Measurements from ENCODE around the gene LRRC59.

Gene LRRC59

DNA sequence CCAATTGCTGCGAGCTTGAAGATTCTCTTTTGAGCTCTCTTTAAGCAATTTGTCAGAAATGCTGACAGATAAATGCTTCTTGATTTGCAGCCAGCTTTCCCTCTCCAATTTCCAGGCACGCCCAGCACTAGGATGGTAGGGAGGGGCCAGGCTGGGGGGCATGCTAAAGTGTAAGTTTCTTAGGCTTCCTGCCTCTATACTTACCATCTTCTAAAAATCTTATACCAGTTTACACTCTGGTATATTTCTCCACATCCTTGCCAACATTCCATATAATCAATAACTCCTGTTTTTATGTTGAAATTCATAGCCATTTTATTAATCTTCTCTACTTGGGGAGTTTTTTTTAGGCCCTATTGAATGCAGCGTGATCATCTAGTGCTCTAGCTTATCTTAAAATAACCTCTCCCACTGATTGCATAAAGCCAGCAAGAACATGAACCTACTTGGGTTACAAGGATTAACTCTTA is 46.2 kb upstream of the LRRC59 start:
- TF ChIP-seq EZH2phosphoT487 (conservative IDR thresholded peaks at IDR 0.05; ENCODE audit: low read length), result no peak
- TF ChIP-seq, protein P1, sequence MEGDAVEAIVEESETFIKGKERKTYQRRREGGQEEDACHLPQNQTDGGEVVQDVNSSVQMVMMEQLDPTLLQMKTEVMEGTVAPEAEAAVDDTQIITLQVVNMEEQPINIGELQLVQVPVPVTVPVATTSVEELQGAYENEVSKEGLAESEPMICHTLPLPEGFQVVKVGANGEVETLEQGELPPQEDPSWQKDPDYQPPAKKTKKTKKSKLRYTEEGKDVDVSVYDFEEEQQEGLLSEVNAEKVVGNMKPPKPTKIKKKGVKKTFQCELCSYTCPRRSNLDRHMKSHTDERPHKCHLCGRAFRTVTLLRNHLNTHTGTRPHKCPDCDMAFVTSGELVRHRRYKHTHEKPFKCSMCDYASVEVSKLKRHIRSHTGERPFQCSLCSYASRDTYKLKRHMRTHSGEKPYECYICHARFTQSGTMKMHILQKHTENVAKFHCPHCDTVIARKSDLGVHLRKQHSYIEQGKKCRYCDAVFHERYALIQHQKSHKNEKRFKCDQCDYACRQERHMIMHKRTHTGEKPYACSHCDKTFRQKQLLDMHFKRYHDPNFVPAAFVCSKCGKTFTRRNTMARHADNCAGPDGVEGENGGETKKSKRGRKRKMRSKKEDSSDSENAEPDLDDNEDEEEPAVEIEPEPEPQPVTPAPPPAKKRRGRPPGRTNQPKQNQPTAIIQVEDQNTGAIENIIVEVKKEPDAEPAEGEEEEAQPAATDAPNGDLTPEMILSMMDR (IDR thresholded peaks at IDR 0.05; ENCODE audit: insufficient read depth, low read length, poor library complexity, severe bottlenecking), result no peak
- Histone ChIP-seq H3K36me3 (ENCODE audit: low read length) (no peaks in the 10 kb centered on the region), H4K20me1 (ENCODE audit: low read depth, low read length) (no peaks in the 10 kb centered on the region), H3K27ac (ENCODE audit: low read depth, low read length) (no peak overlapping the region), H3K9me3 (ENCODE audit: insufficient read depth, low read length) (no peaks in the 10 kb centered on the region), H3K79me2 (ENCODE audit: insufficient read depth, low read length) (no peaks in the 10 kb centered on the region), H3K4me3 (ENCODE audit: insufficient read depth, low read length, poor library complexity, severe bottlenecking) (no peak overlapping the region), H3K4me2 (ENCODE audit: low read depth, low read length, poor library complexity, severe bottlenecking) (no peak overlapping the region), H3K9ac (ENCODE audit: low read length) (no peak overlapping the region), H3F3A (ENCODE audit: insufficient read depth) (no peaks in the 10 kb centered on the region), H2AFZ (ENCODE audit: low read depth, low read length, severe bottlenecking) (no peak overlapping the region), H3K27me3 (ENCODE audit: low read length) (no peaks in the 10 kb centered on the region), H3K9me2 (replicated peaks; ENCODE audit: insufficient read depth, low read length) (no peaks in the 10 kb centered on the region)

DNA sequence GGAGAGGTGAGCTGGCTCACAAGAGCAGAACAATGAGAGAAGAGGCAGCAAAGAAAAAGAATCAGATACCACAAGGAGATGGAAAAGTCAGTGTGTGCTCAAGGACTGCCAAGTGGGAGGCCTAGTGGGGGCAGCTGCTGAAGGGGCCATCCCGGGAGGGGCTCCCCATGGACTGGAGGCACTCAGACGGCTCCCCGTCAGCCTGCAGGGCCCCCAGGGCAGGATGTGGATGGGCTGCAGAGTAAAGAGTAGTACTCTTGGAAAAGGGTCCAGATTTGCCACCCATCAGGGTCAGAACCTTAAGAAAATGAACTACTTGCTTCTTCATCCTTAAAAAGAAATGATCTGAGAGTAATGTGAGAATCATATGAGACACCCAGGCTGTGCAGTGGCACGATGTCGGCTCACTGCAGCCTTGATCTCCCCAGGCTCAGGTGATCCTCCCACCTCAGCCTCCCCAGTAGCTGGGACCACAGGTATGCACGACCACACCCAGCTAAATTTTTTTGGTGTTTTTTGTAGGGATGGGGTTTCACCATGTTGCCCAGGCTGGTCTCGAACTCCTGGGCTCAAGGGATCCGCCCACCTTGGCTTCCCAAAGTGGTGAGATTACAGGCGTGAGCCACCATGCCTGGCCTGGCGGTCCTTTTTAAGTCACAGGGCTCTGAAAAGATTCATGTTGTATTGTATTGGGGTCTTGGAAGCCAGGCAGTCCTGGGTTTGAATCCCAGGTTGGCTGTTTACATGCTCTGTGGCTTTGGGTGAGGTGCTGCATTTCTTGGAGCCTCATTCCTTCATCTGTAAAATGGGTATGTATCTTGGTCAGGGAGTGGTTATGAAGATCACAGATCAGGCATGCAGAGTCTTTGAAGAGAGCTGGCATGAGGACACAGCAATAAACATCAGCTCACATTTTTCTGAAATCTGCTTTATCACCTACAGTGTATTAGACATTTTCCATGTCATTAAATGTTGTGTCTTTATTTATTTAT is 43.8 kb upstream of the LRRC59 start:
- no peaks in the 10 kb centered on the region for H3K36me3 ChIP-seq (ENCODE audit: low read length)
- H3K4me3 ChIP-seq (ENCODE audit: insufficient read depth, low read length, poor library complexity, severe bottlenecking), result no peak overlapping the region
- H3K27me3 ChIP-seq (ENCODE audit: low read length), result no peaks in the 10 kb centered on the region
- H3K27ac ChIP-seq (ENCODE audit: low read depth, low read length), result no peak overlapping the region
- no peaks in the 10 kb centered on the region for H3F3A ChIP-seq (ENCODE audit: insufficient read depth)
- no peak overlapping the region for H3K9ac ChIP-seq (ENCODE audit: low read length)
- no peaks in the 10 kb centered on the region for H4K20me1 ChIP-seq (ENCODE audit: low read depth, low read length)
- H3K9me2 ChIP-seq (replicated peaks; ENCODE audit: insufficient read depth, low read length), result no peaks in the 10 kb centered on the region
- H3K9me3 ChIP-seq (ENCODE audit: insufficient read depth, low read length), result no peaks in the 10 kb centered on the region
- H3K79me2 ChIP-seq (ENCODE audit: insufficient read depth, low read length), result no peaks in the 10 kb centered on the region
- TF ChIP-seq, protein P1 (IDR thresholded peaks at IDR 0.05; ENCODE audit: insufficient read depth, low read length, poor library complexity, severe bottlenecking), result no peak
- TF ChIP-seq EZH2phosphoT487 (conservative IDR thresholded peaks at IDR 0.05; ENCODE audit: low read length), result no peak
- H3K4me2 ChIP-seq (ENCODE audit: low read depth, low read length, poor library complexity, severe bottlenecking), result no peak overlapping the region
- no peak overlapping the region for H2AFZ ChIP-seq (ENCODE audit: low read depth, low read length, severe bottlenecking)

DNA sequence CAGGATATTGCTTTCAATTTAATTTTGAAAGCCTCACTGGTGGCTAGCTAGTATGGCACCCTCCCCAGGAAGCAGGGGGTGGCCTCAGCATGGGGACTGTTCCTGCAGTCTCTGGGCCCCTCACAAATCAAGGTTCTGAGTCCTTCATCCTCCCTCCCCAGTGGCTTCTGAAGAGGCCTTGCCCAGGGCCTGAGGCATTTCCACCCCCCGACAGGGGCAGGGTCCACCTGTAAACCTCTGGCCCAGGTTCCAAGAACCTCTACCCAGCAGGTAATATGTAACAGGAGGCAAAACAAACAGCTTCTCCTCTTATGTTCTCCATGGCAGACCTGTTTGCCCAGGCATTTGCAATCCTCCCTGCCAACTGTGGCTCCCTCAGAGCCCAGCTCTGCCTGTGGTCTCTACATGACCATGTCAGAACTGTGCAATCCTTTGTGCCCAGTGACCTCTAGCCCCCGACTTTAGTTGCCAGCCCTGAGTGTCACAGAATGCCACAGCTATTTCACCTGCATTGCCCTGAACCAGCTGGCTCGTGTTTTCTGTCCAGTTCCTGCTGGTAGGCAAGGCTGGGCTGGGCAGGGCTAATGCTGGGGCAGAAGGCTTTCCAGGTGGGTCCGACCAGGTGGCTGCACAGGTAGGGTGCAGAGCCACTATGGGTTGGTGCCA is 43.0 kb upstream of the LRRC59 start:
- no peaks in the 10 kb centered on the region for H3K9me2 ChIP-seq (replicated peaks; ENCODE audit: insufficient read depth, low read length)
- H3K4me2 ChIP-seq (ENCODE audit: low read depth, low read length, poor library complexity, severe bottlenecking), result no peak overlapping the region
- no peak overlapping the region for H2AFZ ChIP-seq (ENCODE audit: low read depth, low read length, severe bottlenecking)
- no peak for TF ChIP-seq EZH2phosphoT487 (conservative IDR thresholded peaks at IDR 0.05; ENCODE audit: low read length)
- TF ChIP-seq, protein P1 (IDR thresholded peaks at IDR 0.05; ENCODE audit: insufficient read depth, low read length, poor library complexity, severe bottlenecking), result no peak
- no peaks in the 10 kb centered on the region for H3K27me3 ChIP-seq (ENCODE audit: low read length)
- no peak overlapping the region for H3K27ac ChIP-seq (ENCODE audit: low read depth, low read length)
- no peaks in the 10 kb centered on the region for H3F3A ChIP-seq (ENCODE audit: insufficient read depth)
- no peaks in the 10 kb centered on the region for H3K36me3 ChIP-seq (ENCODE audit: low read length)
- no peaks in the 10 kb centered on the region for H3K9me3 ChIP-seq (ENCODE audit: insufficient read depth, low read length)
- H3K79me2 ChIP-seq (ENCODE audit: insufficient read depth, low read length), result no peaks in the 10 kb centered on the region
- no peak overlapping the region for H3K9ac ChIP-seq (ENCODE audit: low read length)
- no peak overlapping the region for H3K4me3 ChIP-seq (ENCODE audit: insufficient read depth, low read length, poor library complexity, severe bottlenecking)
- H4K20me1 ChIP-seq (ENCODE audit: low read depth, low read length), result no peaks in the 10 kb centered on the region

All from SU-DHL-6 (cell line).